ENCODE results near the gene LAMTOR1.
"Not testable (repeated sequence)": the region's sequence is repeated elsewhere in the genome, so short reads cannot be mapped to it uniquely, and the experiment has no call there.

LAMTOR1 gene

GRCh38 chr11:72102946-72103753, at the start of gene LAMTOR1:
LAMTOR1 (minus strand) TSS chr11:72103297; CDS start chr11:72103224, 73 bp downstream.
- peak; percentile 96 for DNase-seq (ENCODE audit: low read depth, low spot score)

- no peak for DNase-seq (ENCODE audit: low read depth, low spot score)
Observed at GRCh38 chr11:72150882-72151281, 47.8 kb upstream of the LAMTOR1 start.

- DNase-seq (ENCODE audit: low read depth, low spot score) = no peak
Observed at GRCh38 chr11:72146625-72147024, 43.5 kb upstream of the LAMTOR1 start.

GRCh38 chr11:72144807-72145565, 41.9 kb upstream of the LAMTOR1 start:
- DNase-seq (ENCODE audit: low read depth, low spot score) = no peak

- not testable (repeated sequence) for DNase-seq (ENCODE audit: low read depth, low spot score)
Observed at GRCh38 chr11:72142543-72142942, 39.4 kb upstream of the LAMTOR1 start.

- DNase-seq (ENCODE audit: low read depth, low spot score) = not testable (repeated sequence)
Observed at GRCh38 chr11:72142086-72142485, 39.0 kb upstream of the LAMTOR1 start.

GRCh38 chr11:72141066-72141465, 38.0 kb upstream of the LAMTOR1 start:
- no peak for DNase-seq (ENCODE audit: low read depth, low spot score)

- no peak for DNase-seq (ENCODE audit: low read depth, low spot score)
Observed at GRCh38 chr11:72140661-72141060, 37.6 kb upstream of the LAMTOR1 start.

GRCh38 chr11:72139500-72139899, 36.4 kb upstream of the LAMTOR1 start:
- DNase-seq (ENCODE audit: low read depth, low spot score) = no peak

GRCh38 chr11:72138821-72139390, 35.8 kb upstream of the LAMTOR1 start:
- DNase-seq (ENCODE audit: low read depth, low spot score) = no peak

GRCh38 chr11:72136684-72137262, 33.7 kb upstream of the LAMTOR1 start:
- DNase-seq (ENCODE audit: low read depth, low spot score) = no peak

GRCh38 chr11:72135891-72136683, 33.0 kb upstream of the LAMTOR1 start:
- no peak for DNase-seq (ENCODE audit: low read depth, low spot score)

GRCh38 chr11:72135473-72135872, 32.4 kb upstream of the LAMTOR1 start, which contains the start of gene FOLR3:
FOLR3 (plus strand) TSS chr11:72135725; CDS start chr11:72135953, 228 bp downstream.
- DNase-seq (ENCODE audit: low read depth, low spot score) = not testable (repeated sequence)

GRCh38 chr11:72132646-72133045, 29.5 kb upstream of the LAMTOR1 start:
- DNase-seq (ENCODE audit: low read depth, low spot score) = no peak

- no peak for DNase-seq (ENCODE audit: low read depth, low spot score)
Observed at GRCh38 chr11:72129381-72129780, 26.3 kb upstream of the LAMTOR1 start.

- no peak for DNase-seq (ENCODE audit: low read depth, low spot score)
Observed at GRCh38 chr11:72127923-72128322, 24.8 kb upstream of the LAMTOR1 start.

GRCh38 chr11:72125956-72126355, 22.9 kb upstream of the LAMTOR1 start:
- no peak for DNase-seq (ENCODE audit: low read depth, low spot score)

- no peak for DNase-seq (ENCODE audit: low read depth, low spot score)
Observed at GRCh38 chr11:72124046-72124445, 20.9 kb upstream of the LAMTOR1 start.

- DNase-seq (ENCODE audit: low read depth, low spot score) = no peak
Observed at GRCh38 chr11:72123117-72123653, 20.1 kb upstream of the LAMTOR1 start.

GRCh38 chr11:72122607-72123006, 19.5 kb upstream of the LAMTOR1 start:
- no peak for DNase-seq (ENCODE audit: low read depth, low spot score)

- DNase-seq (ENCODE audit: low read depth, low spot score) = no peak
Observed at GRCh38 chr11:72120930-72121329, 17.8 kb upstream of the LAMTOR1 start.
